HCT116 (cell line): ENCODE data around the gene R3HDML. TPM values are rescaled to one million over a fixed set of nuclear protein-coding genes. Genes with fewer than 3 reads are reported as not detected.

Source experiments
- ATAC-seq: fragments of 200-7000 bp; cut with Tn5 transposase; 2 replicates; pipeline ENCODE4 v1.9.1; 2020; ENCODE audit warnings: mild to moderate bottlenecking, moderate library complexity
- BruUV-seq: library from RNA; stranded (reverse); fragments of 400-500 nt; replicated peaks from 2 replicates; lab custom pipeline; 2021; lab: Mats Ljungman, UMichigan
- CTCF ChIA-PET: fragments of 300-600 bp; sonication (Branson Sonifier 250); formaldehyde crosslinking; loops from one replicate; lab custom pipeline; 2021; ENCODE audit warnings: antibody characterized with exemption; lab: Charles Lee
- POLR2A ChIA-PET: fragments of 300-600, 350-600 bp; sonication (Branson Sonifier 250); formaldehyde crosslinking; loops from one replicate; lab custom pipeline; 2021; ENCODE audit warnings: antibody characterized with exemption; lab: Charles Lee
- RAD21 ChIA-PET, 2 experiments: fragments of 300-600 bp; sonication (Branson Sonifier 250); formaldehyde crosslinking; loops; one replicate each; lab custom pipeline; 2023; ENCODE audit warnings: low total read pairs in 2 of 2; ENCODE audit not compliant: uncharacterized antibody in 2 of 2, unreplicated experiment in 2 of 2, low non-redundant PET in 1 of 2; lab: Charles Lee
- DNase-seq: peaks from one replicate; pipeline ENCODE4 v3.0.0-alpha.2; 2010; ENCODE audit warnings: low read depth, low spot score
- H2AFZ ChIP-seq: fragments of 200-600 bp; shearing (Covaris generic), sonication (generic); 2 replicates; pipeline ENCODE4 v1.6.1; 2017; ENCODE audit warnings: low read depth, mixed run types, mixed read lengths, antibody characterized with exemption, low read length; ENCODE audit not compliant: poor library complexity, severe bottlenecking
- H3K27ac ChIP-seq: 2 replicates; pipeline ENCODE4 v1.5.1; 2012; ENCODE audit warnings: low read depth, low read length
- H3K27me3 ChIP-seq: fragments of 200-600 bp; sonication (generic); 2 replicates; pipeline ENCODE4 v1.6.1; 2016; ENCODE audit warnings: mixed run types, low read length, mixed read lengths; ENCODE audit not compliant: insufficient read depth
- H3K36me3 ChIP-seq, 2 experiments: fragments of 200-500 bp in 1 of 2; fragments of 200-600 bp in 1 of 2; sonication (Bioruptor generic) in 1 of 2; sonication (generic) in 1 of 2; 2 replicates each; pipeline versions ENCODE4 v1.5.1 to v1.6.1; 2014 to 2016; ENCODE audit warnings: low read length in 2 of 2, inconsistent platforms in 1 of 2, mixed read lengths in 1 of 2, mixed run types in 1 of 2; ENCODE audit not compliant: insufficient read depth in 2 of 2, control insufficient read depth in 1 of 2
- H3K4me1 ChIP-seq, 2 experiments: fragments of 200-600 bp in 1 of 2; sonication (generic) in 1 of 2; 2 replicates each; pipeline versions ENCODE4 v1.5.1 to v1.6.1; 2012 to 2017; ENCODE audit warnings: low read length in 2 of 2, inconsistent platforms in 1 of 2, mild to moderate bottlenecking in 1 of 2, mixed read lengths in 1 of 2, mixed run types in 1 of 2, moderate library complexity in 1 of 2; ENCODE audit not compliant: insufficient read depth in 2 of 2, control insufficient read depth in 1 of 2
- H3K4me2 ChIP-seq: fragments of 200-600 bp; sonication (generic); 2 replicates; pipeline ENCODE4 v1.6.1; 2017; ENCODE audit warnings: mixed run types, low read length, mixed read lengths
- H3K4me3 ChIP-seq, 2 experiments: fragments of 200-600 bp in 1 of 2; sonication (generic) in 1 of 2; replicated peaks in 1 of 2; 2 replicates each; pipeline ENCODE4 v1.5.1; 2011 to 2016; ENCODE audit warnings: low read length in 2 of 2, control low read depth in 1 of 2, low read depth in 1 of 2, mild to moderate bottlenecking in 1 of 2, mixed read lengths in 1 of 2, mixed run types in 1 of 2
- H3K79me2 ChIP-seq: fragments of 200-600 bp; sonication (generic); 2 replicates; pipeline ENCODE4 v1.6.1; 2017; ENCODE audit warnings: mild to moderate bottlenecking, mixed run types, low read length, moderate library complexity, mixed read lengths; ENCODE audit not compliant: insufficient read depth
- H3K9ac ChIP-seq: fragments of 200-600 bp; sonication (generic); 2 replicates; pipeline ENCODE4 v1.6.1; 2016; ENCODE audit warnings: low read length, mixed read lengths
- H3K9me2 ChIP-seq: fragments of 200-600 bp; sonication (generic), shearing (Covaris generic); 2 replicates; pipeline ENCODE4 v1.6.1; 2017; ENCODE audit warnings: mixed run types, mild to moderate bottlenecking, moderate library complexity; ENCODE audit not compliant: insufficient read depth
- H3K9me3 ChIP-seq, 2 experiments: fragments of 200-500 bp in 1 of 2; fragments of 200-600 bp in 1 of 2; sonication (Bioruptor generic) in 1 of 2; sonication (generic) in 1 of 2; 2 replicates each; pipeline ENCODE4 v1.6.1; 2014 to 2017; ENCODE audit warnings: low read length in 2 of 2, mixed read lengths in 2 of 2, inconsistent platforms in 1 of 2, low read depth in 1 of 2, mild to moderate bottlenecking in 1 of 2, mixed run types in 1 of 2, moderate library complexity in 1 of 2; ENCODE audit not compliant: control insufficient read depth in 1 of 2, insufficient read depth in 1 of 2
- H4K20me1 ChIP-seq: fragments of 200-600 bp; sonication (generic), shearing (Covaris generic); 2 replicates; pipeline ENCODE4 v1.6.1; 2017; ENCODE audit warnings: mixed run types, mild to moderate bottlenecking, moderate library complexity; ENCODE audit not compliant: insufficient read depth
- CBX3 ChIP-seq: IDR thresholded peaks from 2 replicates; pipeline ENCODE4 v1.6.1; 2012; ENCODE audit warnings: low read depth
- ELF1 ChIP-seq: IDR thresholded peaks from 2 replicates; pipeline ENCODE4 v1.6.1; 2012; ENCODE audit warnings: low read depth, borderline replicate concordance
- EZH2 ChIP-seq: fragments of 200-600 bp; sonication (generic); IDR thresholded peaks from 2 replicates; pipeline ENCODE4 v1.6.1; 2017; ENCODE audit warnings: antibody characterized with exemption, mixed run types
- JUND ChIP-seq: IDR thresholded peaks from 2 replicates; pipeline ENCODE4 v1.6.1; 2012
- POLR2A ChIP-seq: IDR thresholded peaks from 2 replicates; pipeline ENCODE4 v1.7.0; 2011; ENCODE audit warnings: borderline replicate concordance; ENCODE audit not compliant: insufficient read depth, insufficient read length; ENCODE audit errors: extremely low read depth
- POLR2AphosphoS5 ChIP-seq: IDR thresholded peaks from 2 replicates; pipeline ENCODE4 v1.6.1; 2011; ENCODE audit warnings: mild to moderate bottlenecking, low read depth, low read length, moderate library complexity
- SIN3A ChIP-seq: IDR thresholded peaks from 2 replicates; pipeline ENCODE4 v1.6.1; 2012; ENCODE audit warnings: low read depth
- SRF ChIP-seq: IDR thresholded peaks from 2 replicates; pipeline ENCODE4 v1.6.1; 2012; ENCODE audit warnings: low read depth
- TCF7L2 ChIP-seq: IDR thresholded peaks from 2 replicates; pipeline ENCODE4 v1.7.0; 2011; ENCODE audit warnings: borderline replicate concordance, inconsistent platforms; ENCODE audit not compliant: insufficient read depth, insufficient read length; ENCODE audit errors: extremely low read depth
- intact Hi-C: fragments of 100-400 bp; cut with micrococcal nuclease; formaldehyde crosslinking; loops from 2 replicates; pipeline ENCODE4 v1.10.0; 2022
- total RNA-seq: library from RNA; stranded (reverse); gene quantifications from one replicate; pipeline ENCODE4 v1.2.1, GENCODE V29; 2021; ENCODE audit not compliant: unreplicated experiment
- TF ChIP-seq, protein P1 (sequence below): IDR thresholded peaks from 2 replicates; pipeline ENCODE4 v1.6.1; 2012
- TF ChIP-seq, protein P2 (sequence below): IDR thresholded peaks from 2 replicates; pipeline ENCODE4 v1.6.1; 2012
- TF ChIP-seq, protein P3 (sequence below): IDR thresholded peaks from 2 replicates; pipeline ENCODE4 v1.6.1; 2012; ENCODE audit warnings: low read depth

Gene R3HDML
- total RNA-seq, 1 experiment from 2014 or later, result not detected

DNA sequence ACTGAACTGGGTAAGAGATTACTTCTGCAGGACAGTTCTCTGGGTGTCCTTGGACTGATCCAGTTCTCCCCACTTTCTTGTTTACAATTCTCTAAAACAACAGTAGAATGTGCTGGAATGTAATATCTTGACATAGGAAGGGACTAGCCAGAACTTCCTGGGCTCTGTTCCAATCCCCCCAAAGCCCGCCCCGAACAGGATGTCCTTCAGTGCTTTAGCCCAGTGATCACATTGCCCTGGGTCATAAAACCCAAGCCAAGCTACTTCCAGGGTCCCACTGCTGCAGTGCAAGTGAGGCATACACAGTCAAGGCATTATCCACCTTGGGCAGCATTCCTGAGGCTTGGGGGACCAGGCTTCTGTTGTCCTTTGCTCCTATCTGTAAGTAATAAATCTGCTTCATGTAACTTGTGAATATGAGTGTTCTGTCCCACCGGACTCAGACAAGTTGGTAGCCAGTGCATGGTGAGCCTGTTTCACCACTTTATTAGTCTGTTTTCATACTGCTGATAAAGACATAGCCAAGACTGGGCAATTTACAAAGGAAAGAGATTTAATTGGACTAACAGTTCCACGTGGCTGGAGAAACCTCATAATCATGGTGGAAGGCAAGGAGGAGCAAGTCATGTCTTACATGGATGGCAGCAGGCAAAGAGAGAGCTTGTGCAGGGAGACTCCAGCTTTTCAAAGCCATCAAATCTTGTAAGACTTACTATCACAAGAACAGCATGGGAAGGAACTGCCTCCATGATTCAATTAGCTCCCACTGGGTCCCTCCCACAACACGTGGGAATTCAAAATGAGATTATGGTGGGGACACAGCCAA lies 49.4 kb upstream of the R3HDML start:
- H3K79me2 ChIP-seq, result no peaks in the 10 kb centered on the region
- RAD21 ChIA-PET, result no interaction called here
- no peak overlapping the region for H3K9ac ChIP-seq
- no peak for ATAC-seq
- DNase-seq, result no peak
- CTCF ChIA-PET, result no interaction called here
- no peaks in the 10 kb centered on the region for H3K9me2 ChIP-seq
- no peak overlapping the region for H2AFZ ChIP-seq
- TF ChIP-seq POLR2A (no peak), ELF1 (no peak), JUND (no peak), SIN3A (no peak), EZH2 (no peak), SRF (no peak), CBX3 (no peak), POLR2AphosphoS5 (no peak), TCF7L2 (no peak)
- TF ChIP-seq, protein P1, sequence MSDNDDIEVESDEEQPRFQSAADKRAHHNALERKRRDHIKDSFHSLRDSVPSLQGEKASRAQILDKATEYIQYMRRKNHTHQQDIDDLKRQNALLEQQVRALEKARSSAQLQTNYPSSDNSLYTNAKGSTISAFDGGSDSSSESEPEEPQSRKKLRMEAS, result no peak
- TF ChIP-seq, protein P2, sequence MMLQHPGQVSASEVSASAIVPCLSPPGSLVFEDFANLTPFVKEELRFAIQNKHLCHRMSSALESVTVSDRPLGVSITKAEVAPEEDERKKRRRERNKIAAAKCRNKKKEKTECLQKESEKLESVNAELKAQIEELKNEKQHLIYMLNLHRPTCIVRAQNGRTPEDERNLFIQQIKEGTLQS, result no peak
- TF ChIP-seq, protein P3, sequence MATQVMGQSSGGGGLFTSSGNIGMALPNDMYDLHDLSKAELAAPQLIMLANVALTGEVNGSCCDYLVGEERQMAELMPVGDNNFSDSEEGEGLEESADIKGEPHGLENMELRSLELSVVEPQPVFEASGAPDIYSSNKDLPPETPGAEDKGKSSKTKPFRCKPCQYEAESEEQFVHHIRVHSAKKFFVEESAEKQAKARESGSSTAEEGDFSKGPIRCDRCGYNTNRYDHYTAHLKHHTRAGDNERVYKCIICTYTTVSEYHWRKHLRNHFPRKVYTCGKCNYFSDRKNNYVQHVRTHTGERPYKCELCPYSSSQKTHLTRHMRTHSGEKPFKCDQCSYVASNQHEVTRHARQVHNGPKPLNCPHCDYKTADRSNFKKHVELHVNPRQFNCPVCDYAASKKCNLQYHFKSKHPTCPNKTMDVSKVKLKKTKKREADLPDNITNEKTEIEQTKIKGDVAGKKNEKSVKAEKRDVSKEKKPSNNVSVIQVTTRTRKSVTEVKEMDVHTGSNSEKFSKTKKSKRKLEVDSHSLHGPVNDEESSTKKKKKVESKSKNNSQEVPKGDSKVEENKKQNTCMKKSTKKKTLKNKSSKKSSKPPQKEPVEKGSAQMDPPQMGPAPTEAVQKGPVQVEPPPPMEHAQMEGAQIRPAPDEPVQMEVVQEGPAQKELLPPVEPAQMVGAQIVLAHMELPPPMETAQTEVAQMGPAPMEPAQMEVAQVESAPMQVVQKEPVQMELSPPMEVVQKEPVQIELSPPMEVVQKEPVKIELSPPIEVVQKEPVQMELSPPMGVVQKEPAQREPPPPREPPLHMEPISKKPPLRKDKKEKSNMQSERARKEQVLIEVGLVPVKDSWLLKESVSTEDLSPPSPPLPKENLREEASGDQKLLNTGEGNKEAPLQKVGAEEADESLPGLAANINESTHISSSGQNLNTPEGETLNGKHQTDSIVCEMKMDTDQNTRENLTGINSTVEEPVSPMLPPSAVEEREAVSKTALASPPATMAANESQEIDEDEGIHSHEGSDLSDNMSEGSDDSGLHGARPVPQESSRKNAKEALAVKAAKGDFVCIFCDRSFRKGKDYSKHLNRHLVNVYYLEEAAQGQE, result no peak
- TF ChIP-seq, all 23 proteins: peak for 0
- Histone ChIP-seq H3K9me3 (no peaks in the 10 kb centered on the region), H3K4me3 (no peak overlapping the region), H3K4me2 (no peak overlapping the region), H3K4me1 (no peaks in the 10 kb centered on the region), H3K27ac (no peak overlapping the region), H3K27me3 (no peaks in the 10 kb centered on the region), H3K36me3 (no peaks in the 10 kb centered on the region), H4K20me1 (no peaks in the 10 kb centered on the region)
- BruUV-seq, result no TSS peak
- POLR2A ChIA-PET, result no interaction called here
- intact Hi-C loops, result no loop called here
